Endometrium (tissue), 2 donors: ENCODE measurements around the gene FOXJ3.

ENCODE experiments used
- FAIRE-seq: peaks from 2 replicates; lab custom pipeline; 2012; peaks lifted over from hg19 to GRCh38; lab: Jason Lieb, UNC
- donor health status: control.
- donor health status: control.

Gene FOXJ3

GRCh38 chr1:42311138-42311537 is 23.9 kb downstream of the FOXJ3 start:
- FAIRE-seq: no peak

GRCh38 chr1:42306977-42307376 is 28.1 kb downstream of the FOXJ3 start:
- FAIRE-seq: no peak

- no peak for FAIRE-seq
These were observed 29.4 kb downstream of the FOXJ3 start for GRCh38 chr1:42305639-42306038.

- no peak for FAIRE-seq
These were observed 33.0 kb downstream of the FOXJ3 start for GRCh38 chr1:42302034-42302433.

GRCh38 chr1:42298520-42298919 is 36.5 kb downstream of the FOXJ3 start:
- no peak for FAIRE-seq

GRCh38 chr1:42295816-42296215 is 39.2 kb downstream of the FOXJ3 start:
- no peak for FAIRE-seq

GRCh38 chr1:42290130-42290529 is 44.9 kb downstream of the FOXJ3 start:
- no peak for FAIRE-seq

GRCh38 chr1:42288311-42288985 is 46.6 kb downstream of the FOXJ3 start:
- no peak for FAIRE-seq

- no peak for FAIRE-seq
These were observed 52.0 kb downstream of the FOXJ3 start for GRCh38 chr1:42282867-42283583.

GRCh38 chr1:42282024-42282579 is 52.9 kb downstream of the FOXJ3 start:
- no peak for FAIRE-seq

- no peak for FAIRE-seq
These were observed 54.2 kb downstream of the FOXJ3 start for GRCh38 chr1:42280821-42281220.

GRCh38 chr1:42279055-42279454 is 56.0 kb downstream of the FOXJ3 start:
- FAIRE-seq: no peak

GRCh38 chr1:42272920-42273319 is 62.1 kb downstream of the FOXJ3 start:
- no peak for FAIRE-seq

- no peak for FAIRE-seq
These were observed 67.1 kb downstream of the FOXJ3 start for GRCh38 chr1:42267904-42268303.

- FAIRE-seq: peak; percentile 70
These were observed 68.5 kb downstream of the FOXJ3 start for GRCh38 chr1:42266253-42267135.

- no peak for FAIRE-seq
These were observed 70.4 kb downstream of the FOXJ3 start for GRCh38 chr1:42264511-42265190.

GRCh38 chr1:42263019-42263418 is 72.0 kb downstream of the FOXJ3 start:
- no peak for FAIRE-seq

- no peak for FAIRE-seq
These were observed 74.5 kb downstream of the FOXJ3 start for GRCh38 chr1:42260376-42261070.

GRCh38 chr1:42259739-42260064 is 75.3 kb downstream of the FOXJ3 start:
- FAIRE-seq: no peak

GRCh38 chr1:42259059-42259738 is 75.8 kb downstream of the FOXJ3 start:
- FAIRE-seq: no peak

GRCh38 chr1:42258218-42258617 is 76.8 kb downstream of the FOXJ3 start:
- no peak for FAIRE-seq
